Omental fat pad (tissue), 4 donors: Measurements from ENCODE around the gene SPOUT1. TPM values are rescaled to one million over a fixed set of nuclear protein-coding genes. Genes with fewer than 3 reads are reported as not detected.

Experiments
- ATAC-seq: fragments of 150-250 bp; one replicate; pipeline ENCODE4 v1.9.1; 2016; ENCODE audit warnings: mild to moderate bottlenecking, moderate library complexity; ENCODE audit not compliant: low FRiP score
- DNase-seq: peaks from one replicate; pipeline ENCODE4 v3.0.0-alpha.2; 2019; ENCODE audit warnings: low spot score
- total RNA-seq, 4 donors: library from RNA; depleted of rRNA; stranded (reverse); fragments of >200 nt; gene quantifications; one replicate each; pipeline ENCODE4 v1.1.0, GENCODE V29; 2016
- TF ChIP-seq, protein P1 (sequence below), 3 donors: fragments of 450-650 bp; IDR thresholded peaks; one replicate each; pipeline ENCODE4 v1.5.1; 2016 to 2017; ENCODE audit warnings: antibody characterized with exemption in 3 of 3, mild to moderate bottlenecking in 3 of 3, moderate library complexity in 2 of 3

The SPOUT1 gene
- total RNA-seq, 4 donors from 2014 or later = 15.1 to 25.1 (median 21.2) TPM

DNA sequence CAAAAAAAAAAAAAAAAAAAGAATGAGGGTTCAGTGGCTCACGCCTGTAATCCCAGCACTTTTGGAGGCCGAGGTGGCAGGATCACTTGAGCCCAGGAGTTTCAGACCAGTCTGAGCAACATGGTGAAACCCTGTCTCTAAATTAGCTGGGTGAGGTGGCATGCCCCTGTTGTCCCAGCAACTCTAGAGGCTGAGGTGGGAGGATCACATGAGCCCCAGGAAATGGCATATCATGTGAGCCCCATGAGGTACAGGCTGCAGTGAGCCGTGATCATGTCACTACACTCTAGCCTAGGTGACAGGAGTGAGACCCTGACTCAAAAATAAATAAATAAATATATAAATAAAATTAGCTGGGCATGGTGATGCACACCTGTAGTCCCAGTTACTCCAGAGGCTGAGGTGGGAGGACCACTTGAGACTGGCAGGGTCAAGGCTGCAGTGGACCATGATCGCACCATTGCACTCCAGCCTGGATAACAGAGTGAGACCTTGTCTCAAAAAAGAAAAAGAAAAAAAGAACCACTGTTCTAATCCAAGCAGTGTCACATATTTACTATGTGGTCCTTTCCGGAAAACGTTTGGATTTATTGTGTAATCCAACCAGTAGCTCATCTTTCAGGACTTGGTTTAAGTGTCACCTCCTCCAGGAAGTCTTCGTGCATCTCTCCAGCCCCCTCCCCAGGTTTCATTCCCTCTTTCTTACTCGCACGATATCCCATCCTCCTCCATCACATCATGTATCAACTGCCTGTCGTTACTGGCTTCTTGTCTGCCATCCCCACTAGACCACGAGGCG is 12.3 kb upstream of the SPOUT1 start:
- ATAC-seq = no peak
- TF ChIP-seq, protein P1, sequence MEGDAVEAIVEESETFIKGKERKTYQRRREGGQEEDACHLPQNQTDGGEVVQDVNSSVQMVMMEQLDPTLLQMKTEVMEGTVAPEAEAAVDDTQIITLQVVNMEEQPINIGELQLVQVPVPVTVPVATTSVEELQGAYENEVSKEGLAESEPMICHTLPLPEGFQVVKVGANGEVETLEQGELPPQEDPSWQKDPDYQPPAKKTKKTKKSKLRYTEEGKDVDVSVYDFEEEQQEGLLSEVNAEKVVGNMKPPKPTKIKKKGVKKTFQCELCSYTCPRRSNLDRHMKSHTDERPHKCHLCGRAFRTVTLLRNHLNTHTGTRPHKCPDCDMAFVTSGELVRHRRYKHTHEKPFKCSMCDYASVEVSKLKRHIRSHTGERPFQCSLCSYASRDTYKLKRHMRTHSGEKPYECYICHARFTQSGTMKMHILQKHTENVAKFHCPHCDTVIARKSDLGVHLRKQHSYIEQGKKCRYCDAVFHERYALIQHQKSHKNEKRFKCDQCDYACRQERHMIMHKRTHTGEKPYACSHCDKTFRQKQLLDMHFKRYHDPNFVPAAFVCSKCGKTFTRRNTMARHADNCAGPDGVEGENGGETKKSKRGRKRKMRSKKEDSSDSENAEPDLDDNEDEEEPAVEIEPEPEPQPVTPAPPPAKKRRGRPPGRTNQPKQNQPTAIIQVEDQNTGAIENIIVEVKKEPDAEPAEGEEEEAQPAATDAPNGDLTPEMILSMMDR (IDR thresholded peaks at IDR 0.05) = no peak
- no peak for DNase-seq

DNA sequence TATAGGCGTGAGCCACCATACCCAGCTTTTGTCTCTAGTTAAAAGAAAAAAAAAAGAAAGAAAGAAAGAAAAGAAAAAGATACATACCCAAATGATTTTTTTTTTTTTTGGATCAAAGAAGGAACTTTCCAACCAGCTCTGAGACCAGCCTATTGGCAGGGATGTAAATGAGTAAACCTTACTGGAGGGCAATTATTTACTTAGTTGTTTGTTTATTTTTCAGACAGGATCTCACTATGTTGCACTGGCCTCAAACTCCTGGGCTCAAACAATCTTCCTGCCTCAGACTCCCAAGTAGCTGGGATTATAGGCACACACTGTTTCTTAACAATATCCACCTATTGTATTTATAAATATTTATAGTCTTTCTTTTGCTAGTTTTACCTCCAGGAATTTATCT is 10.9 kb upstream of the SPOUT1 start:
- DNase-seq (no peak), ATAC-seq (no peak)
- TF ChIP-seq, protein P1 (IDR thresholded peaks at IDR 0.05) = no peak

DNA sequence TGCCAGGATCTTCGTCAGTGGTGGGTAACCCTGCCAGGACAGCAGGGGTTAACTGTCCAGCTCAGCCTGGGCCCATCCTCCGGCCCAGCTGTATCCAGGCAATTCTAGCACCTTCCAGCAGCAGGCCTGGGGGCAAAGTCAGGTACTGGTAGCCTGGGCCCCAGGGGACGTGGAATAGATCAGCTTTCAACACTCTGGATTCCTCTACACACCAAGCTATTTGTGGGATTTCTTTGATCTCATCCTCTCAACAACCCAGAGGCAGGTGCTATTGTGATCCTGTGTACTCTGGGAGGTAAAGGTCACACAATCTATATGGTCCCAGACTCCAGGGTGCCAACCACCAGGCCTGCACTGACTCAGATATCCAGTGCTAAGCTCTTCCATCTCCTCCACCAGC is 8.7 kb upstream of the SPOUT1 start:
- ATAC-seq = no peak
- DNase-seq = no peak
- TF ChIP-seq, protein P1 (IDR thresholded peaks at IDR 0.05) = no peak

DNA sequence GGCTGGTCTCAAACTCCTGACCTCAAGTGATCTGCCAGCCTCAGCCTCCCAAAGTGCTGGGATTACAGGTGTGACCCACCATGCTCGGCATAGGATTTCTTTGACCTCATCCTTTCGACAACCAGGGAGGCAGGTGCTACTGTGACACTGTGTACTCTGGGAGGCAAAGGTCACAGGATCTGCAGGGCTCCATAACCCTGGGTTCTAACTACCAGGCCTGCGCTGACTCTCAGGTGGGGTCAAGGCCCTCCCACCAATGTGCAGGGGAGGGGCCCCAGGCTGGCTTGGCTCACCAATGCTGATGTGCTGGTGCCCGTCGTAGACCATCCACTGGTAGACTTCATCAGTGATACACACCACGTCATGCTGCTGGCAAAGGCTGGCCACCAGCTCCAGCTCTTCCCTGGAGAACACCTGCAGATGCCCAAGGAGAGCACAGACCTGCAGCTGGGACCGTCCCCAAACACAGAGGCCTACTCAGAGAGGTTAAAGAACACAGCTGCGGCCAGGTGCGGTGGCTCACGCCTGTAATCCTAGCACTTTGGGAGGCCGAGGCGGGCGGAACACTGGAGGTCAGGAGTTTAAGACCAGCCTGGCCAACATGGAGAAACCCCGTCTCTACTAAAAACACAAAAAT is 7.0 kb upstream of the SPOUT1 start:
- ATAC-seq = no peak
- TF ChIP-seq, protein P1 (IDR thresholded peaks at IDR 0.05) = no peak
- no peak for DNase-seq

- no peak for DNase-seq
- TF ChIP-seq, protein P1 (IDR thresholded peaks at IDR 0.05) = no peak
- ATAC-seq = no peak
Measured at GRCh38 chr9:128835246-128836210, 5.9 kb upstream of the SPOUT1 start.

DNA sequence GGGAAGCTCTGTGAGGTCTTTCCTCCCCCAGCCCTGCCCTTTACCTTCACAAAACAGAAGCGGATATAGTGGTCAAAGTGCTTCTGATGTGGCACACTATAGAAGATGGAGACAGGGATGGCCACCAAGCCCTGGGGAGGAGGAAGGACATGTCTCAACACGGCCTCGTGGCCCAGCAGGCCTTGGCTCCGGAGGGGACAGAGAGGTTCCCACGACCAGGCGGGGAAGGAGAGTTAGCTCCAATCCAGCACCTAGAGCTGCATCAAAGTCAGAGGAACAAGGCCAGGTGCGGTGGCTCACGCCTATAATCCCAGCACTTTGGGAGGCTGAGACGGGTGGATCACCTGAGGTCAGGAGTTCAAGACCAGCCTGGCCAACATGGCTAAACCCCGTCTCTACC is 4.1 kb upstream of the SPOUT1 start:
- ATAC-seq (no peak), DNase-seq (no peak)
- TF ChIP-seq, protein P1 (IDR thresholded peaks at IDR 0.05) = no peak
